HCT116 (cell line): ENCODE data around the gene HNRNPD. TPM values are rescaled to one million over a fixed set of nuclear protein-coding genes. Genes with fewer than 3 reads are reported as not detected.

Experiments used
- ATAC-seq: fragments of 200-7000 bp; cut with Tn5 transposase; 2 replicates; pipeline ENCODE4 v1.9.1; 2020; ENCODE audit warnings: mild to moderate bottlenecking, moderate library complexity
- BruUV-seq: library from RNA; stranded (reverse); fragments of 400-500 nt; replicated peaks from 2 replicates; lab custom pipeline; 2021; lab: Mats Ljungman, UMichigan
- CTCF ChIA-PET: fragments of 300-600 bp; sonication (Branson Sonifier 250); formaldehyde crosslinking; loops from one replicate; lab custom pipeline; 2021; ENCODE audit warnings: antibody characterized with exemption; lab: Charles Lee
- POLR2A ChIA-PET: fragments of 300-600, 350-600 bp; sonication (Branson Sonifier 250); formaldehyde crosslinking; loops from one replicate; lab custom pipeline; 2021; ENCODE audit warnings: antibody characterized with exemption; lab: Charles Lee
- RAD21 ChIA-PET, 2 experiments: fragments of 300-600 bp; sonication (Branson Sonifier 250); formaldehyde crosslinking; loops; one replicate each; lab custom pipeline; 2023; ENCODE audit warnings: low total read pairs in 2 of 2; ENCODE audit not compliant: uncharacterized antibody in 2 of 2, unreplicated experiment in 2 of 2, low non-redundant PET in 1 of 2; lab: Charles Lee
- DNase-seq: peaks from one replicate; pipeline ENCODE4 v3.0.0-alpha.2; 2010; ENCODE audit warnings: low read depth, low spot score
- H2AFZ ChIP-seq: fragments of 200-600 bp; shearing (Covaris generic), sonication (generic); 2 replicates; pipeline ENCODE4 v1.6.1; 2017; ENCODE audit warnings: low read depth, mixed run types, mixed read lengths, antibody characterized with exemption, low read length; ENCODE audit not compliant: poor library complexity, severe bottlenecking
- H3K27ac ChIP-seq: 2 replicates; pipeline ENCODE4 v1.5.1; 2012; ENCODE audit warnings: low read depth, low read length
- H3K27me3 ChIP-seq: fragments of 200-600 bp; sonication (generic); 2 replicates; pipeline ENCODE4 v1.6.1; 2016; ENCODE audit warnings: mixed run types, low read length, mixed read lengths; ENCODE audit not compliant: insufficient read depth
- H3K36me3 ChIP-seq, 2 experiments: fragments of 200-500 bp in 1 of 2; fragments of 200-600 bp in 1 of 2; sonication (Bioruptor generic) in 1 of 2; sonication (generic) in 1 of 2; 2 replicates each; pipeline versions ENCODE4 v1.5.1 to v1.6.1; 2014 to 2016; ENCODE audit warnings: low read length in 2 of 2, inconsistent platforms in 1 of 2, mixed read lengths in 1 of 2, mixed run types in 1 of 2; ENCODE audit not compliant: insufficient read depth in 2 of 2, control insufficient read depth in 1 of 2
- H3K4me1 ChIP-seq, 2 experiments: fragments of 200-600 bp in 1 of 2; sonication (generic) in 1 of 2; 2 replicates each; pipeline versions ENCODE4 v1.5.1 to v1.6.1; 2012 to 2017; ENCODE audit warnings: low read length in 2 of 2, inconsistent platforms in 1 of 2, mild to moderate bottlenecking in 1 of 2, mixed read lengths in 1 of 2, mixed run types in 1 of 2, moderate library complexity in 1 of 2; ENCODE audit not compliant: insufficient read depth in 2 of 2, control insufficient read depth in 1 of 2
- H3K4me2 ChIP-seq: fragments of 200-600 bp; sonication (generic); 2 replicates; pipeline ENCODE4 v1.6.1; 2017; ENCODE audit warnings: mixed run types, low read length, mixed read lengths
- H3K4me3 ChIP-seq, 2 experiments: fragments of 200-600 bp in 1 of 2; sonication (generic) in 1 of 2; replicated peaks in 1 of 2; 2 replicates each; pipeline ENCODE4 v1.5.1; 2011 to 2016; ENCODE audit warnings: low read length in 2 of 2, control low read depth in 1 of 2, low read depth in 1 of 2, mild to moderate bottlenecking in 1 of 2, mixed read lengths in 1 of 2, mixed run types in 1 of 2
- H3K79me2 ChIP-seq: fragments of 200-600 bp; sonication (generic); 2 replicates; pipeline ENCODE4 v1.6.1; 2017; ENCODE audit warnings: mild to moderate bottlenecking, mixed run types, low read length, moderate library complexity, mixed read lengths; ENCODE audit not compliant: insufficient read depth
- H3K9ac ChIP-seq: fragments of 200-600 bp; sonication (generic); 2 replicates; pipeline ENCODE4 v1.6.1; 2016; ENCODE audit warnings: low read length, mixed read lengths
- H3K9me2 ChIP-seq: fragments of 200-600 bp; sonication (generic), shearing (Covaris generic); 2 replicates; pipeline ENCODE4 v1.6.1; 2017; ENCODE audit warnings: mixed run types, mild to moderate bottlenecking, moderate library complexity; ENCODE audit not compliant: insufficient read depth
- H3K9me3 ChIP-seq, 2 experiments: fragments of 200-500 bp in 1 of 2; fragments of 200-600 bp in 1 of 2; sonication (Bioruptor generic) in 1 of 2; sonication (generic) in 1 of 2; 2 replicates each; pipeline ENCODE4 v1.6.1; 2014 to 2017; ENCODE audit warnings: low read length in 2 of 2, mixed read lengths in 2 of 2, inconsistent platforms in 1 of 2, low read depth in 1 of 2, mild to moderate bottlenecking in 1 of 2, mixed run types in 1 of 2, moderate library complexity in 1 of 2; ENCODE audit not compliant: control insufficient read depth in 1 of 2, insufficient read depth in 1 of 2
- H4K20me1 ChIP-seq: fragments of 200-600 bp; sonication (generic), shearing (Covaris generic); 2 replicates; pipeline ENCODE4 v1.6.1; 2017; ENCODE audit warnings: mixed run types, mild to moderate bottlenecking, moderate library complexity; ENCODE audit not compliant: insufficient read depth
- ATF3 ChIP-seq: IDR thresholded peaks from 2 replicates; pipeline ENCODE4 v1.6.1; 2012
- CBX3 ChIP-seq: IDR thresholded peaks from 2 replicates; pipeline ENCODE4 v1.6.1; 2012; ENCODE audit warnings: low read depth
- CEBPB ChIP-seq: IDR thresholded peaks from 2 replicates; pipeline ENCODE4 v1.6.1; 2012; ENCODE audit warnings: low read depth
- JUND ChIP-seq: IDR thresholded peaks from 2 replicates; pipeline ENCODE4 v1.6.1; 2012
- RAD21 ChIP-seq: IDR thresholded peaks from 2 replicates; pipeline ENCODE4 v1.6.1; 2012; ENCODE audit warnings: low read depth, mild to moderate bottlenecking
- TCF7L2 ChIP-seq: IDR thresholded peaks from 2 replicates; pipeline ENCODE4 v1.7.0; 2011; ENCODE audit warnings: borderline replicate concordance, inconsistent platforms; ENCODE audit not compliant: insufficient read depth, insufficient read length; ENCODE audit errors: extremely low read depth
- ZBTB33 ChIP-seq: IDR thresholded peaks from 2 replicates; pipeline ENCODE4 v1.6.1; 2011; ENCODE audit warnings: mild to moderate bottlenecking, low read length, moderate library complexity; ENCODE audit not compliant: insufficient replicate concordance; ENCODE audit errors: extremely low read depth
- intact Hi-C: fragments of 100-400 bp; cut with micrococcal nuclease; formaldehyde crosslinking; loops from 2 replicates; pipeline ENCODE4 v1.10.0; 2022
- total RNA-seq: library from RNA; stranded (reverse); gene quantifications from one replicate; pipeline ENCODE4 v1.2.1, GENCODE V29; 2021; ENCODE audit not compliant: unreplicated experiment

The HNRNPD gene
- total RNA-seq, 1 experiment from 2014 or later = 357 TPM

GRCh38 chr4:82422616-82423015, 48.8 kb upstream of the HNRNPD start:
- no peaks in the 10 kb centered on the region for H3K9me2 ChIP-seq
- H3K27me3 ChIP-seq = no peaks in the 10 kb centered on the region
- intact Hi-C loops = no loop called here
- H3K4me2 ChIP-seq = no peak overlapping the region
- H3K79me2 ChIP-seq = peaks cover 30% of the 10 kb centered on the region
- DNase-seq = no peak
- CTCF ChIA-PET = no interaction called here
- no peak overlapping the region for H2AFZ ChIP-seq
- peaks cover 38 to 43% of the 10 kb centered on the region in 2 experiments for H3K36me3 ChIP-seq
- TF ChIP-seq ATF3 (no peak), JUND (no peak), RAD21 (no peak), ZBTB33 (no peak), CEBPB (no peak), TCF7L2 (no peak), CBX3 (no peak)
- H4K20me1 ChIP-seq = peaks cover 49% of the 10 kb centered on the region
- H3K4me1 ChIP-seq = peaks cover under 1 to 28% of the 10 kb centered on the region in 2 experiments; a peak in 3 of 4 replicates
- no peak for ATAC-seq
- RAD21 ChIA-PET = no interaction called here
- no TSS peak for BruUV-seq
- no peaks in the 10 kb centered on the region for H3K9me3 ChIP-seq
- H3K4me3 ChIP-seq = no peak overlapping the region
- POLR2A ChIA-PET = interaction anchor here (0.8 kb wide), 1 partner anchor 49 kb away, joined by 3 read pairs; the partner anchor contains the start of gene HNRNPD
- H3K9ac ChIP-seq = no peak overlapping the region
- no peak overlapping the region for H3K27ac ChIP-seq
